SJCRH30 (cell line): ENCODE results near the gene GUCY1A2. TPM values are rescaled to one million over a fixed set of nuclear protein-coding genes. Genes with fewer than 3 reads are reported as not detected.
"Not testable (repeated sequence)": the region's sequence is repeated elsewhere in the genome, so short reads cannot be mapped to it uniquely, and the experiment has no call there.

Experiments used
- DNase-seq, 2 experiments: peaks; one replicate each; pipeline ENCODE4 v3.0.0-alpha.2; 2015 to 2020
- H3K27ac ChIP-seq: fragments of 250-450 bp; sonication (Bioruptor Pico); 2 replicates; pipeline ENCODE4 v1.5.1; 2020; ENCODE audit warnings: mild to moderate bottlenecking, moderate library complexity
- H3K27me3 ChIP-seq: fragments of 250-450 bp; sonication (Bioruptor Pico); 2 replicates; pipeline ENCODE4 v1.5.1; 2020; ENCODE audit warnings: mild to moderate bottlenecking, moderate library complexity
- H3K36me3 ChIP-seq: fragments of 250-450 bp; sonication (Bioruptor Pico); 2 replicates; pipeline ENCODE4 v1.5.1; 2020; ENCODE audit warnings: mild to moderate bottlenecking, moderate library complexity
- H3K4me1 ChIP-seq: fragments of 250-450 bp; sonication (Bioruptor Pico); 2 replicates; pipeline ENCODE4 v1.5.1; 2020; ENCODE audit warnings: mild to moderate bottlenecking, moderate library complexity
- H3K4me3 ChIP-seq: fragments of 250-450 bp; sonication (Bioruptor Pico); 2 replicates; pipeline ENCODE4 v1.5.1; 2020; ENCODE audit warnings: mild to moderate bottlenecking, moderate library complexity
- H3K9me3 ChIP-seq: fragments of 250-450 bp; sonication (Bioruptor Pico); replicated peaks from 2 replicates; pipeline ENCODE4 v1.5.1; 2020; ENCODE audit warnings: mild to moderate bottlenecking, moderate library complexity
- total RNA-seq: library from RNA; depleted of rRNA; stranded (reverse); fragments of >200 nt; shearing (Covaris generic); gene quantifications from 2 replicates; pipeline ENCODE4 v1.2.3, GENCODE V29; 2014

GUCY1A2 gene
- total RNA-seq, 1 experiment from 2014 or later: 0.57 TPM

DNA sequence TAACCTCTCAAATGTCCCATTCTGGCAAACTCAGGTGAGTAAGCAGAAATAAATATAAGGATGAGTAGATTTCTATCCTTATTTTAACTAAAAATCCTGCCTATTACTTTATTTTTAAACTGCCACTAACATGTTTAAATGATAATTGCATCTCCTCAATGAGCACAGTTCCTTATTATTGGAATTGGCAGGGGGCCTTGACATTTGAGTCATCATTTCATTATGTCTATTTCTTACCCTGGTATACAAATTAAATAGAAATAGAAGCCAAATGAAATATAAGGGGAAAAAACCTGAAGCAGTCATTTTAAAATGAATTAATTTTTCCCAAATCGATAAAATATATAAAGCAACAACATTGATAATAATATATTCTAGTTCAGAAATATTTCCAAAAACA is 81.2 kb downstream of the GUCY1A2 start:
- no peaks in the 10 kb centered on the region for H3K36me3 ChIP-seq
- H3K9me3 ChIP-seq: no peaks in the 10 kb centered on the region
- no peak overlapping the region for H3K27ac ChIP-seq
- no peaks in the 10 kb centered on the region for H3K27me3 ChIP-seq
- no peak for DNase-seq
- no peaks in the 10 kb centered on the region for H3K4me1 ChIP-seq
- H3K4me3 ChIP-seq: no peak overlapping the region

DNA sequence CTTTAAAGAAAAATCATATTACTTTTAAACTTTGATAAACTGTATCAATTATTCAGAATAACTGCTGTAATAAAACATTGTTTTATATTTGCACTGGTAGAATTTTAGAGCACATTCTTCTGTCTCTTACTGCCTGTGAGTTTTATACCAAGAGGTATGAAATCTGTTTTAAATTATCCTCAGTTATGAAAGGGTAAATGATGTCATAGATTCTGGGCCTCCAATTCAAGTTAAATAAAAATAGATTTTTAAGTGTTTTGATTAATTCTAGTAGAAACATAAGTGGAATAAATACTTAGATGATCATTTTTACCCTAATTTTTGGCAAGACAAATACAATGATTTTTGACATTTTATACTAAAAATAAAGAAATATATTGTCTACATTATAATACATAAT is 93.0 kb downstream of the GUCY1A2 start:
- Histone ChIP-seq H3K9me3 (no peaks in the 10 kb centered on the region), H3K27me3 (no peaks in the 10 kb centered on the region), H3K36me3 (no peaks in the 10 kb centered on the region), H3K27ac (no peak overlapping the region), H3K4me1 (no peaks in the 10 kb centered on the region), H3K4me3 (no peak overlapping the region)
- DNase-seq: no peak

DNA sequence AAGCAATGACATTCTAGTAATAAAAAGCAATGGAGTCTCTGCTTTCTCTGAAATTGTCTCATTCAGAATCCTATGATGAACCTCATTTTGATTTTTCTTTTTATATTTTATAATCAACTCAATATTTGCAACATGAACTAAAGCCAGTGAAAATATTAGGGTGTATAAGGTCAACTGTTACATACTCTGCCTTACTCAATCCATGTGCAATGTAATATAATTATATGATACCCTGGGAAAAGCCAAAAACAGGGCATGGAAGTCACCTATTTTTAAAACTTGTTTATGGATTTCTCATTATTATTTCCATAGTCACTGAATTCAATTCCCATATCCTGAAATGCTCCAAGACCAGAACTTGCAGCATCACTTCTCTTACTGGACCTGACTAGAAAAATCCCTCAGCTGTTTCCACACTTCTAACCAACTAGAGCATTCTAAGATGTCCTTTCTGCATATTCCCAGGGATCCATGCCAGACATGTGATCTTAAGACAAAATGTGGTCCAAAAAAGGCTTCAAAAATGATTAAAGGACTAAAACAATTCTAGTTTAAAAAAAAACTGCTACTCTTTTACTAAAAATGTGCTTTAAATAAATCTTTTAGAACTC is 97.3 kb downstream of the GUCY1A2 start:
- no peak overlapping the region for H3K27ac ChIP-seq

DNA sequence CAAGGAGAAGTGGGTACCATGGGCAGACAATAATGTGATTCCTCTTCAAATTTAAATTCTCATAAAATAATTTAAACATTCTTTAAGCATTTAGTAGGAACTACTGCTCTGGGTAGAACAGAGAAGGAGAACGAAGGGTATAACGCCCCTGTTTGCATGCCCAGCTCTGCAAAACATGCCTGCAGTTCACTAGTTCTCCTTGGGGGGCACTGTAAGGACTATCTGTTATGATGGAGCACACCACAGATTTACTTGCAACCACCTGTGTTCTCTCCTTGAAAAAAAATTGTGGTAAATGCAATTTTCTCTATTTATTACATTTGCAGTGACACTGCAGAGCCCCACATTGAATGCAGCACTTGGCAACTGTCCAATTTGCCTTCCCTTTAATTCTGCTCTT is 100.3 kb downstream of the GUCY1A2 start:
- peak; percentile 12 to 36 for DNase-seq
- no peaks in the 10 kb centered on the region for H3K36me3 ChIP-seq
- H3K4me3 ChIP-seq: no peak overlapping the region
- no peaks in the 10 kb centered on the region for H3K27me3 ChIP-seq
- no peaks in the 10 kb centered on the region for H3K9me3 ChIP-seq
- H3K4me1 ChIP-seq: no peaks in the 10 kb centered on the region
- H3K27ac ChIP-seq: no peak overlapping the region

More for the DNA sequence above, 97.3 kb downstream of the GUCY1A2 start:
- Histone ChIP-seq H3K27me3 (no peaks in the 10 kb centered on the region), H3K36me3 (no peaks in the 10 kb centered on the region), H3K9me3 (no peaks in the 10 kb centered on the region), H3K4me3 (no peak overlapping the region), H3K4me1 (no peaks in the 10 kb centered on the region)
- DNase-seq: no peak

DNA sequence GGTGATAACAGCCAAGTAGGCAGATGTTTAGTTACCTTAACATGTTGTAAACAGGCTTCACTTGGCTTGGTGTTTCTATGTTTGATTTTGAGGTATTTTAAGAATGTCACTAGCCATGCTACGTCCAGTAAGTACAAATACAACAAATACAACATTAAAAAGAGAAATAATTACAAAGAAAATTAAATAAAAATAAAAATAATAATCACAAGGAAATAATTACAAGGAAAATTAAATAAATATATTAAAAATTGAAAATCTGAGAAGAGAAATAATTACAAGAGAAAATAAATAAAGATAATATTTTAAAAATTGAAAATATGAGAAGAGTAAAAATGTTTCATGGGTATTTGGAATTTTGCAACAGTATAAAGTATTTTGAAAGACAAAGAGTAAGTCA is 103.9 kb downstream of the GUCY1A2 start:
- Histone ChIP-seq H3K27ac (no peak overlapping the region), H3K36me3 (no peaks in the 10 kb centered on the region), H3K27me3 (no peaks in the 10 kb centered on the region), H3K4me1 (no peaks in the 10 kb centered on the region), H3K9me3 (no peaks in the 10 kb centered on the region), H3K4me3 (no peak overlapping the region)
- DNase-seq: no peak

DNA sequence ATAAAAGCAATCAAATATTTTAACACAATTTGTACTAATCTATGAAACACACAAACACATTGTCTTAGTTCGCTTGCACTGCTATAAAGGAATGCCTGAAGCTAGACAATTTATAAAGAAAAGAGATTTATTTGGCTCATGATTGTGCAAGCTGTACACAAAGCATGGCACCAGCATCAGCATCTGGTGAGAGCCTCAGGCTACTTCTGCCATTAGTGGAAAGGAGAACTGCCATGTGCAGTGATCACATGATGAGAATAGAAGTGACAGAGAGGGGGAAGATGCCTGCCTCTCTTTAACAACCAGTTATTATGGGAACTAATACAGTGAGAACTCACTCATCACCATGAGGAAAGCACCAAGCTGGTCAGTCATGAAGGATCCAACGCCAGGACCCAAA is 105.1 kb downstream of the GUCY1A2 start:
- Histone ChIP-seq H3K36me3 (no peaks in the 10 kb centered on the region), H3K27ac (no peak overlapping the region), H3K27me3 (no peaks in the 10 kb centered on the region), H3K4me3 (no peak overlapping the region), H3K9me3 (no peaks in the 10 kb centered on the region), H3K4me1 (no peaks in the 10 kb centered on the region)
- DNase-seq: no peak

DNA sequence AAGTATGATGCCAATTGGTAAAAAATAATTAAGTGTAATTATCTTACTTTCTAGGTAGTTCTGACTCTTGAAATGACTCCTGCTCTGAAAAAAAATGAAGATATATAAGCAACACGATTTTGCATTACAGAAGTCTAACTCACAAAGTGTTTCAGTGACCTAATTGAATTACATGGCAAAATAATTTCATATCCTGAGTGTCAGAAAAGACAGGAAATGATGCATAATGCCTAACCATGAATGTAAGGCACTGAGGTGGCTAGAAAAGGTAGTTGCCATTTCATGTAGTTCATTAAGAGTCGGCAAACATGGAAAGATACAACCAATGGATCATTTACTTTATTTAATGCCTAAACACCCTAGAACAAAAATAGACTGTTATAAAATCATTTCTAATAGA is 113.5 kb downstream of the GUCY1A2 start:
- no peak overlapping the region for H3K27ac ChIP-seq
- no peaks in the 10 kb centered on the region for H3K27me3 ChIP-seq
- no peaks in the 10 kb centered on the region for H3K9me3 ChIP-seq
- H3K36me3 ChIP-seq: no peaks in the 10 kb centered on the region
- DNase-seq: no peak
- no peaks in the 10 kb centered on the region for H3K4me1 ChIP-seq
- no peak overlapping the region for H3K4me3 ChIP-seq

DNA sequence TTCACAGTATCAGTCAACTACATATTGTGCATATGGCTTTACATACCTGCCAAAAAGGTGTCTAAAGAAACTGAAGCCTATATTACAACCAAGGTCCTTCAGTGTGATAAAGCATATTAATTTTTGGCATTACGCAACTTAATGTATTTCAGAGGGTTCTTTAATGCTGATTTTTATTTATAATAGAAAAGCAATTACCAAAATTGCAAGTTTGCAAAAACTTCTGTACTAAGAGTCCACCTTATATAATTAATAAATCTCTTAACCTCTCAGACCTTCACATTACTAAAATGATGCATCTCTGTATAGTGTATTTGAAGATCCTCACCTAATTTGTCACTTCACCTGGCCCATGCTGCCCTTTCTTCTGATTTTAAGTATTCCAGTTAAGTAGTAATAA is 128.6 kb downstream of the GUCY1A2 start:
- DNase-seq: no peak
- Histone ChIP-seq H3K9me3 (no peaks in the 10 kb centered on the region), H3K4me1 (no peaks in the 10 kb centered on the region), H3K36me3 (no peaks in the 10 kb centered on the region), H3K4me3 (no peak overlapping the region), H3K27ac (no peak overlapping the region), H3K27me3 (no peaks in the 10 kb centered on the region)

DNA sequence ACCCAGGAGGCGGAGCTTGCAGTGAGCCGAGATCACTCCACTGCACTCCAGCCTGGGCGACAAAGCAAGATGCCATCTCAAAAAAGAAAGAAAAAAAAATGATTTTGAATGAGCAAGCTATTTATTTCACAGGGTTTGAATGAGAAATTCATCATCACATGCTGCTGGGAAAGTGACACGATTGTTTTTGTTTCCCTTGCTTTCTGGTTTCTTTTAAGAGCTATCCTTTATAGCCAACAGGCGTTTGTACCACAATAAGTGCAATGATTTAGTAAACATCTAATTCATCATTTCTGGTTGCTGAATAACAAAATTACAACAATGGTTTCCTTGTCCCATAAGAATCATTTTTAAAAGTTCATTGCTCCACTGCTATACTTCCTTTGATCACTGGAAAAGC is 129.9 kb downstream of the GUCY1A2 start:
- Histone ChIP-seq H3K4me1 (no peaks in the 10 kb centered on the region), H3K27me3 (no peaks in the 10 kb centered on the region), H3K36me3 (no peaks in the 10 kb centered on the region), H3K9me3 (no peaks in the 10 kb centered on the region), H3K27ac (no peak overlapping the region), H3K4me3 (no peak overlapping the region)
- no peak for DNase-seq

DNA sequence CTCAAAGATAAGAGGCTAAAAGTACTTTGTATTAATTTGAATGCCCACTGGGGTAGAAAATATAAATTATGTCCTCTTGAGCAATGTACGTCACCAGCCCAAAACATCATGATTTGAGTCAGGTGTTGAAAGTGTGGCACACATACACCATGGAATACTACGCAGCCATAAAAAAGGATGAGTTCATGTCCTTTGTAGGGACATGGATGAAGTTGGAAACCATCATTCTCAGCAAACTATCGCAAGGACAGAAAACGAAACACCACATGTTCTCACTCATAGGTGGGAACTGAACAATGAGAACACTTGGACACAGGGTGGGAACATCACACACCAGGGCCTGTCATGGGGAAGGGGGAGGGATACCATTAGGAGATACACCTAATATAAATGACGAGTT is 134.6 kb downstream of the GUCY1A2 start:
- not testable (repeated sequence) for DNase-seq, H3K27ac ChIP-seq, H3K27me3 ChIP-seq

DNA sequence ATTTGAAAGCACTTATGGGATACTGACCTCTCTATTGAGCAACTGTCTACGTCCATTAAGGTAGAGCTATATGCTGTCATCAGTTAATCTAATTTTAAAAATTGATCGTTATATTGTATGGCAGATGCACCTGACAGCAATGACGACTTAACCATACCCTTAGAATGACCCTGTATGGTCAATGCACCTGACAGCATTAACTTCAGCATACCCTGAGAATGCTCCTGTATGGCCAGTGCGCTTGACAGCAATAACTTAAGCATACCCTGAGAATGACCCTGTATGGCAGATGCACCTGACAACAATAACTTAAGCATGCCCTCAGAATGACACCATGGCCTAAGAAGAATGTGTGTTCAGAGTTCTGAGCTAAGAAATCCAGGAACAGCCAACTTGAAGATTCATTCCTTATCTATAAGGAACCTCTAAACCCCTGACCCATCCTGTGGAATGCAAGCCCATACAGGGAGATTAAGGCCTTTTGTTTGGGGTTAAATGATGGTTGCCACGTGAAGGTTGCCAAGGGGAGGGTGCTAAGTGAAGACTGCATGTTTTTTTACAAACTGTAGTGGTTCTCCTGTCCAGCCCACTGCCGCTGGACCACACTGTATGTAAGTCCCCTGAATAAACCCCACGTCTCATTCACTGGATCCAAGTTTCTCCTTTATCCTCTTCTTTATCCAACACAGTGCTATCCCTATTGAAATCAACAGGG is 138.3 kb downstream of the GUCY1A2 start:
- no peak overlapping the region for H3K4me3 ChIP-seq
- no peak overlapping the region for H3K27ac ChIP-seq
- DNase-seq: no peak
- no peaks in the 10 kb centered on the region for H3K36me3 ChIP-seq
- H3K4me1 ChIP-seq: no peaks in the 10 kb centered on the region
- no peaks in the 10 kb centered on the region for H3K9me3 ChIP-seq
- H3K27me3 ChIP-seq: no peaks in the 10 kb centered on the region

More for the DNA sequence above, 134.6 kb downstream of the GUCY1A2 start:
- H3K4me3 ChIP-seq, H3K36me3 ChIP-seq, H3K4me1 ChIP-seq, H3K9me3 ChIP-seq: not testable (repeated sequence)

DNA sequence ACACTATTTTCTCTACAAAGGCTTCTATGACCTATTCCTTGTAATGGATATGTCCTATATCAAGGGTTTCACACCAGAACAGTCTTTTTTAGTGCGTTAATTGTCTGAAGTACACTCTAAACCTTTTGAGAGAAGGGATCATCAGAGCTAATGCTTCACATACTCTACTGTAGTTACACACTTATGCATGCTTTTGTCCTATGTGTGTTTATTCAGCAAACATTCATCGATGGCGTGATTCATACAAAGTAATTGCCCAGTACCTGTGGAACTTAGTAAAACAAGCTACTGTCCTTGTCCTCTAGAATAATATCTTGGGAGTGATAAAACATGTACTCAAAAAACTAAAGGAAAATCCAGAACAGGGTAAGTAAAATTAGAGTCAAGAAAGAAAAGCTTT is 139.2 kb downstream of the GUCY1A2 start:
- no peaks in the 10 kb centered on the region for H3K36me3 ChIP-seq
- DNase-seq: no peak
- H3K4me3 ChIP-seq: no peak overlapping the region
- no peaks in the 10 kb centered on the region for H3K27me3 ChIP-seq
- H3K9me3 ChIP-seq: no peaks in the 10 kb centered on the region
- no peaks in the 10 kb centered on the region for H3K4me1 ChIP-seq
- no peak overlapping the region for H3K27ac ChIP-seq

DNA sequence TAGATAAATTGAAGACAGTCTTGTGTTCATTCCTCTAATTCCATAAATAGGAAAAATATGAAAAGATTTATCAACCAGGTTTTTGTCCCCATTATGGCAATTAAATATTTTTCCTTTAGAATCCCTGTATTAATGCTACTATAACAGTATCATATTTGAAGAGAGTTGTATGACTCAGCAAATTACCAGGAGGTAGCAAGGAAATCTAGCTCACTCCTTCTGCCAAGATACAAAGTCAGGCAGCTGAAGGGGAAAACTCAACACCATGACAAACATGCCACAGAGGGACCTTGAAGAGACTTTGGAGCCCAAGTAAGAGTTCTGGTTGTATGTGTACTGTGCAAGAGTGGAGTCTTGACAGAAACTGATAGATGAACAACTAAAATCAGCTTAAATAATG is 143.3 kb downstream of the GUCY1A2 start:
- H3K36me3 ChIP-seq: no peaks in the 10 kb centered on the region
- H3K4me3 ChIP-seq: no peak overlapping the region
- no peaks in the 10 kb centered on the region for H3K4me1 ChIP-seq
- H3K9me3 ChIP-seq: no peaks in the 10 kb centered on the region
- no peak for DNase-seq
- H3K27me3 ChIP-seq: no peaks in the 10 kb centered on the region
- no peak overlapping the region for H3K27ac ChIP-seq

DNA sequence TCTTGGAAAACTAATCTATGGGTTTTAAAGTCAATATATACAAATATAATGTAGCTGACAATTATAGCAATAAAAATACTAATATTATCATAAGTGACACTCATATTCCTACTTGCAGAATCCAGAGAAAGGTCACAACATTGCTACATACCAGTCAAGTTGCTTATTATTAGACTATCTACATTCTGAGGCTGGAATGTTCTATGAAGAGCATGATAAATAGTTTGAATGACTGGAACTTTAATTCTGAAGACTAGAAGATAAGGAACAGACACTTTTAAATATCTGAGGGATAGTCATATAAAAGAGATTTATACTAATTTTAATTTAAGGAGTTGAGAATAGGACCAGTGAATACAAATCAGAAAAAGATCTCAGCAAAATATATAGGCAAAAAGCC is 146.0 kb downstream of the GUCY1A2 start:
- no peaks in the 10 kb centered on the region for H3K4me1 ChIP-seq
- H3K36me3 ChIP-seq: no peaks in the 10 kb centered on the region
- no peaks in the 10 kb centered on the region for H3K27me3 ChIP-seq
- no peaks in the 10 kb centered on the region for H3K9me3 ChIP-seq
- no peak overlapping the region for H3K27ac ChIP-seq
- H3K4me3 ChIP-seq: no peak overlapping the region
- no peak for DNase-seq

DNA sequence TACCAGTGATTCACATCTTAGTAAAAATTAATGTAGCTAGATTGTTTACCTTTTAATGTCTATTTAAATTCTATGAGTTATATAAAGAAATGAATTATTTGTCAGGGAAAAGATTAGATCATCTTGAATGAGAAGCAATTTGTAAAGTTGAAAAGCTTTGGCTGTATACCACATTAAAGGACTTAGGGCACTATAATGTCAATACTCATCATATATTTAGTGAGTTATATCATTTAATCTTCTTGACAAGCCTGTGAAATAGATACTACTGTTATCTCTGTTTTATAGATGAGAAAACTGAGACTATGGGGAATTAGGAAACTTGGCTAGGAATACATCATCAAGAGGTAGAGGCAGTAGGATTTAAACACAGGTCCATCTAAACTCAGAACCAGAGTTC is 160.1 kb downstream of the GUCY1A2 start:
- H3K27ac ChIP-seq: no peak overlapping the region
- DNase-seq: no peak
- H3K4me1 ChIP-seq: no peaks in the 10 kb centered on the region
- no peaks in the 10 kb centered on the region for H3K9me3 ChIP-seq
- no peaks in the 10 kb centered on the region for H3K36me3 ChIP-seq
- H3K4me3 ChIP-seq: no peak overlapping the region
- no peaks in the 10 kb centered on the region for H3K27me3 ChIP-seq

DNA sequence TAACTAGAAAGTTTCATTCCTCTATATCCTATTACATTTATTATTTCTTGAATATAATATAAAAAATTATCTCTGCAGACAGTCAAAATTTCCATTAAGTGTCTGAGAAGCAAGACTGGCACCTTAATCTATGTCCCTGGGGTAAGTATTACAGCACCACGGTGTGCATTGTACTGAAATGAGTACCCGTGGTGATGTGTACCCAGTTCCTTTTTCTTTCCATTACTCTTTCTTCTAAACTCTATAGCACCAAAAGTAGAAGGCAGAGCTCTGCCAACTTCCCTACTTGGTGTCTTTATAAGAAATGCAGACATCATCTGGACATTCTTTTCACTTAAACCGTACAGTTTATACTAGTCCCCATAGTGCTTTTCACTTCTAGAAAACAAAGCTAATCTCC is 161.7 kb downstream of the GUCY1A2 start:
- H3K4me3 ChIP-seq: no peak overlapping the region
- H3K27ac ChIP-seq: no peak overlapping the region
- no peak for DNase-seq
- no peaks in the 10 kb centered on the region for H3K27me3 ChIP-seq
- no peaks in the 10 kb centered on the region for H3K9me3 ChIP-seq
- no peaks in the 10 kb centered on the region for H3K4me1 ChIP-seq
- no peaks in the 10 kb centered on the region for H3K36me3 ChIP-seq
